Brain pericyte (primary cell): ENCODE results near the gene FRMPD2.
"Not testable (repeated sequence)": the region's sequence is repeated elsewhere in the genome, so short reads cannot be mapped to it uniquely, and the experiment has no call there.

Source experiments
- DNase-seq: peaks from one replicate; pipeline ENCODE4 v3.0.0-alpha.2; 2012; ENCODE audit warnings: low read depth, low spot score

Gene FRMPD2

GRCh38 chr10:48290286-48290685 lies 15.8 kb upstream of the FRMPD2 start:
- no peak for DNase-seq

- DNase-seq, result no peak
Observed at GRCh38 chr10:48289501-48290238, 15.2 kb upstream of the FRMPD2 start.

GRCh38 chr10:48288661-48289060 lies 14.2 kb upstream of the FRMPD2 start:
- DNase-seq, result no peak

GRCh38 chr10:48287417-48288391 lies 13.2 kb upstream of the FRMPD2 start:
- no peak for DNase-seq

- DNase-seq, result no peak
Observed at GRCh38 chr10:48286356-48286755, 11.9 kb upstream of the FRMPD2 start.

GRCh38 chr10:48285710-48286109 lies 11.2 kb upstream of the FRMPD2 start:
- no peak for DNase-seq

GRCh38 chr10:48284811-48285210 lies 10.3 kb upstream of the FRMPD2 start:
- no peak for DNase-seq

- no peak for DNase-seq
Observed at GRCh38 chr10:48284002-48284546, 9.6 kb upstream of the FRMPD2 start.

- no peak for DNase-seq
Observed at GRCh38 chr10:48282829-48283228, 8.3 kb upstream of the FRMPD2 start.

- not testable (repeated sequence) for DNase-seq
Observed at GRCh38 chr10:48281697-48282096, 7.2 kb upstream of the FRMPD2 start.

GRCh38 chr10:48279081-48279751 lies 4.7 kb upstream of the FRMPD2 start:
- no peak for DNase-seq

- no peak for DNase-seq
Observed at GRCh38 chr10:48277093-48277492, 2.6 kb upstream of the FRMPD2 start.

GRCh38 chr10:48273741-48274140 lies 755 bp downstream of the FRMPD2 start:
- no peak for DNase-seq

- DNase-seq, result no peak
Observed at GRCh38 chr10:48272682-48273081, 1.8 kb downstream of the FRMPD2 start.

- no peak for DNase-seq
Observed at GRCh38 chr10:48271047-48271730, 3.3 kb downstream of the FRMPD2 start.

- no peak for DNase-seq
Observed at GRCh38 chr10:48266528-48266927, 8.0 kb downstream of the FRMPD2 start.

GRCh38 chr10:48258105-48258504 lies 16.4 kb downstream of the FRMPD2 start:
- no peak for DNase-seq

- DNase-seq, result no peak
Observed at GRCh38 chr10:48257407-48257961, 17.0 kb downstream of the FRMPD2 start.

- DNase-seq, result no peak
Observed at GRCh38 chr10:48255722-48256121, 18.8 kb downstream of the FRMPD2 start.

GRCh38 chr10:48254750-48255512 lies 19.6 kb downstream of the FRMPD2 start:
- no peak for DNase-seq
